Placental epithelial cell (primary cell): ENCODE data around the gene SMTNL2. TPM values are rescaled to one million over a fixed set of nuclear protein-coding genes. Genes with fewer than 3 reads are reported as not detected.

Experiments used
- small RNA-seq: library from RNA; depleted of rRNA; stranded (forward); fragments of <200 nt; gene quantifications from one replicate; pipeline ENCODE3, GENCODE V24; 2012
- total RNA-seq: library from RNA; depleted of rRNA; stranded (reverse); fragments of >200 nt; gene quantifications from 2 replicates; pipeline ENCODE4 v1.2.3, GENCODE V29; 2012

SMTNL2 gene
- 18.3 and 33.8 TPM in 2 replicates for total RNA-seq

DNA sequence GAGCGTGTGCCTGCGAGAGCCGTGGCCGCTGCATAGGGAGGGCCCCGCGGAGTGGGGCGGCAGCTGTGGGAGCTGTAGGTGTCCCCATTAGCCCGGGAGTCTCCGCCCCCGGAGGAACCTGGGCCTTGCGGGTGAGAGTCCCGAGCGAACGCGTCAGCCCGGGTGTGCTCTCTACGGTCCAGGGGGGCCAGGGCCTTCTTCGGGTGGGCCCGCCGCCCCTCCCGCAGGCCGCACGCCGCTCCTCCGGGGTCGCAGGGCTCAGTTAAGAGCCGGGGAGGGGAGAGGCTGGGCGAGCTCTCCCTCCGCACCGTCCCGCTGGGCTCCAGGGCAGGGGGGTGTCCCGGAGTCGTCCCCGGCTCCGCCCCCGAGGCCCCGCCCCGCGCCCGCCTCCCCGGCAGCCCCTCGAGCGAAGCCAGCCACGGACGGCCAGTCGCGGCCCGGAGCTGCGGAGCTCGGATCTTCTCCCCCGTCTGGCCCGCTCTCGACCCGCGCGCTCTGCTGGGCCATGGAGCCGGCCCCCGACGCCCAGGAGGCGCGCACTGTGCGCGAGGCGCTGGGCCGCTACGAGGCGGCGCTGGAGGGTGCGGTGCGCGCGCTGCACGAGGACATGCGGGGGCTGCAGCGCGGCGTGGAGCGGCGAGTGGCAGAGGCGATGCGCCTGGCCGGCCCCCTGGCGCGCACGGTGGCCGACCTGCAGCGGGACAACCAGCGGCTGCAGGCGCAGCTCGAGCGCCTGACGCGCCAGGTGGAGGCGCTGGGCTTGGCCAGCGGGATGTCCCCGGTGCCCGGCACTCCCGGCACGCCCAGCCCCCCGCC lies at the start of gene SMTNL2:
Gene SMTNL2, plus strand, starts transcription at position 429 of the 816 bp plus-strand sequence. Its CDS starts 77 bp downstream, at position 506.

DNA sequence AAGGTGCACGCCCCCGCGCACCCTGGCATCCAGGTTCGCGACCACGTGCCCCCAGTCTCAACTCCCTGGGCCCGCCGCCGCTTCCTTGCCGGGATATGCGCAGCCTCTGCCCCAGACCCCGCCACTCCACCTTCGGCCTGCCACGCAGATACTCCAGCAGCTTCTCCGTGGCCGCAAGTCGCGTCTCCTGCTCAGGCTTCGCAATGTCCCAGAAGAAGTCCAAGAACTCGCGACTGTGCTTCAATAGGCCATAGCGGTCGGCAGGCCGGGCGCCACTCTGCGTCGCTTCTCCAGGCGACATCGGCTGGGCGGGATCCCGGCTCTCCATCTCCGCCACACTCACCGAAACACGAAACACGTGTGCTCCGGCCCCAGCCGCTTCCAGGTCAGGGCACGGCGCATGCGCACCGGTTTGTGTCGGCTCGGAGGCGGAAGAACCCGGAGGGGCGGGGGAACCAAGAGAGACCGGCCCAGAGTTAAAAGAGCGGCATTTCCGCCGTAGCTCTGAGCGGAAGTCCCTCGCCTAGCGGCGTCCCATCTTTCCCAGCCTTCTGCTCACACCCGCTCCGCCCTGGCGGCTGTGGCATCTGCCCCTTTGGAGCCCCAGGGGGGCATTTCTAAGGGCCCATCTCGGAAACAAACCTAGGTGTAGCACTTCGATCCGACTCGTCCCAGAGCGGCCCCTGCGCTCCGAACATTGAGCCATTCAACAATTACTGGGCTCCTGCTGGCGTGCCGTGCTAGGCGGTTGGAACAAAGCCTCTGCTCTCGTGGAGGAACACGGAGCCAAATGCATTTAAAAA lies 29.1 kb upstream of the SMTNL2 start, which contains the start of gene MYBBP1A:
Gene MYBBP1A, minus strand, starts transcription at position 388 of the 803 bp plus-strand sequence. Its CDS starts 60 bp downstream, at position 328.

DNA sequence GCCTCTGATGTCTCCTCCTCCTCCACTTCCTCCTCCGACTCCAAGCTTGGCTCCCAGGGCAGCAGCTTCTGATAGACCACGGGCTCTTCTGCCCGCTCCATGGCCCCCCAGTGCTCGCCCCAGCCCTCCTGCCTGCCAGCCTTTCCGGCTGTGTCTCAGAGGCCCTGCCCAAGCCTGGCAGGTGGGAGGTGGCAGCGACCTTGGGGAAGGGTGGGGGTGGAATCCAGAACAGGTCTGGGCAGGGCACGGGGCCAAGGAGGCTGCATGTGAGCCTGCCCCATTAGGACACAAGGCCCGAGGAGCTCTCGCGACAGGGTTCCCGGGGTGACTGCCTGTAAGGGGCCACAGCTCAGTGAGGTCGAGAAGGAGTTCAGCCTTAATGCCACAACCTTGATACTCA lies 23.9 kb upstream of the SMTNL2 start, which contains the start of gene GGT6:
Gene GGT6, minus strand, starts transcription at position 157 of the 400 bp plus-strand sequence. Its CDS starts 56 bp downstream, at position 101.

DNA sequence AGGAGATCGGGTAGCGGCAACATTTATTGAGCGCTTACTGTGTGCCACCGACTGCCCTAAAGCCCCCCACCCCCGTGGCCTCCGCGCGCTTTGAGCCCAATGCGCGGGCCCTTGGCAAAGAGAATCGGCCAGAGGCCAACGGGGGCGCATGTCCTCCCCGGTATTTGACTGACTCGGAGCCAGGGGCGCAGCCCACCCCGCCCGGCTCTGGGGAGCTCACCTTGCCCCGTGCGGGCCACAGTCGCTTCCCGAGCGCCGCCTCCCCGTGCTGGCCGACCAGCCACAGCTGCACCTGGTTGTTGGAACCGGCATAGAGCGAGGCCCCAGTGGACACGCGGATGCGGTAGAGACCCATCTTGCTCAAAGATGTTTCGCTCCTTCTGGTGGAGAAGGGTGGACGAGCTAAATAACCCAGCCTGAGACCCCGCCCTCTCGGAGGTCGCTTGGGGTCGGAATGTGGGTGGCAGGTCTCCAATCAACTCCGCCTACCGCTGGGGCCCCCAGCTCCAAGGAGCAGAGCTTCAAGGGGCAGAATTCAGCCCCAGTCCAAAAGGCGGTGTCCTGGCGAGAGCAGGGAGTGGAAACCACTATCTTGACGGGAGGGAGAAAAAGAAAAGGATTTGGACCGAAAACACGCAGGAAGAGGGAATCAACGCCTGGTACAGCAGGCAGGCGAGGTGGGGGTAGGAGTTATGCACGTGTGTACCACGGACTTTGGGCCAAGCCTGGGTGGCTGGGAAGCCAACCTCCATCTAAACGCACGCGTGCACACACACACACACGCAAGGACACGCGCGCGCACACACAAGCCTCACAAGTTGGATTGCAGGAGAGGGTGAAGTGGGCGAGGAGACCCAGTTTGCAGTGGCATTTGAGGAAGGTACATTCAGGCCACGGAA lies 57.2 kb downstream of the SMTNL2 start, which contains the start of gene ALOX15:
Gene ALOX15, minus strand, starts transcription at position 382 of the 899 bp plus-strand sequence. Its CDS starts 27 bp downstream, at position 355.

Small RNA genes within 50 kb of the gene (small RNA-seq; reads per million reads assigned to genes)
- gene RNU6-955P, result not detected

Other genes with a start within 250 kb of the SMTNL2 start
- gene UBE2G1, start 217.9 kb upstream of the SMTNL2 start, total RNA-seq, result 43.6 and 62.5 TPM in 2 replicates
- not detected in 2 replicates for gene SPNS3, start 150.6 kb upstream of the SMTNL2 start, total RNA-seq
- gene SPNS2, start 85.6 kb upstream of the SMTNL2 start, total RNA-seq, result 0.79 and 1.5 TPM in 2 replicates
- gene MYBBP1A, start 29.1 kb upstream of the SMTNL2 start, total RNA-seq, result 47.9 and 57.5 TPM in 2 replicates
- gene GGT6, start 24.0 kb upstream of the SMTNL2 start, total RNA-seq, result not detected in 2 replicates
- gene ALOX15, start 57.1 kb downstream of the SMTNL2 start, total RNA-seq, result 2.7 and 5.9 TPM in 2 replicates
- gene PELP1, start 119.6 kb downstream of the SMTNL2 start, total RNA-seq, result 19.2 and 46.0 TPM in 2 replicates
- 3.9 and 6.5 TPM in 2 replicates for gene ARRB2, start 126.1 kb downstream of the SMTNL2 start, total RNA-seq
- 15.5 and 19.2 TPM in 2 replicates for gene MED11, start 146.9 kb downstream of the SMTNL2 start, total RNA-seq
- under 0.01 TPM in 1 of 2 replicates, not detected in the other for gene ZMYND15, start 155.3 kb downstream of the SMTNL2 start, total RNA-seq
- 0.79 and 5.6 TPM in 2 replicates for gene CXCL16, start 155.4 kb downstream of the SMTNL2 start, total RNA-seq
- not detected in 2 replicates for gene TM4SF5, start 187.4 kb downstream of the SMTNL2 start, total RNA-seq
- gene VMO1, start 201.8 kb downstream of the SMTNL2 start, total RNA-seq, result 0.33 TPM in 1 of 2 replicates, not detected in the other
- 0.79 TPM in 1 of 2 replicates, not detected in the other for gene GLTPD2, start 204.4 kb downstream of the SMTNL2 start, total RNA-seq
- 78.5 and 282 TPM in 2 replicates for gene PSMB6, start 211.6 kb downstream of the SMTNL2 start, total RNA-seq
- 54.9 and 100 TPM in 2 replicates for gene PLD2, start 222.6 kb downstream of the SMTNL2 start, total RNA-seq
- 69.8 and 90.7 TPM in 2 replicates for gene MINK1, start 248.8 kb downstream of the SMTNL2 start, total RNA-seq